Measurements from ENCODE around the gene AFTPH.

AFTPH gene

GRCh38 chr2:64514008-64514407 lies 10.1 kb upstream of the AFTPH start:
- TF ChIP-seq YY1 (IDR thresholded peaks at IDR 0.05; ENCODE audit: low read depth): no peak
- TF ChIP-seq RAD21 (IDR thresholded peaks at IDR 0.05; ENCODE audit: low read depth): no peak
- TF ChIP-seq MAX (IDR thresholded peaks at IDR 0.05): no peak
- no peak for TF ChIP-seq REST (IDR thresholded peaks at IDR 0.05; ENCODE audit: low read depth)
- TF ChIP-seq EP300 (IDR thresholded peaks at IDR 0.05; ENCODE audit: borderline replicate concordance): no peak
- no peak for TF ChIP-seq TAF1 (IDR thresholded peaks at IDR 0.05; ENCODE audit: low read depth)
- TF ChIP-seq NFIC (IDR thresholded peaks at IDR 0.05): no peak
- no peak for TF ChIP-seq CREB1 (IDR thresholded peaks at IDR 0.05; ENCODE audit: low read depth)
- no peak for TF ChIP-seq FOXM1 (IDR thresholded peaks at IDR 0.05; ENCODE audit: borderline replicate concordance, low read depth)
- no peak for TF ChIP-seq ZBTB7A (IDR thresholded peaks at IDR 0.05; ENCODE audit: low read depth)
- TF ChIP-seq TEAD4 (IDR thresholded peaks at IDR 0.05): no peak
- TF ChIP-seq CEBPB (IDR thresholded peaks at IDR 0.05): no peak
- no peak for TF ChIP-seq EGR1 (IDR thresholded peaks at IDR 0.05)

- TF ChIP-seq FOXM1 (IDR thresholded peaks at IDR 0.05; ENCODE audit: borderline replicate concordance, low read depth) (no peak), RAD21 (IDR thresholded peaks at IDR 0.05; ENCODE audit: low read depth) (no peak), MAX (IDR thresholded peaks at IDR 0.05) (no peak), YY1 (IDR thresholded peaks at IDR 0.05; ENCODE audit: low read depth) (no peak), ZBTB7A (IDR thresholded peaks at IDR 0.05; ENCODE audit: low read depth) (no peak), REST (IDR thresholded peaks at IDR 0.05; ENCODE audit: low read depth) (no peak)
These were observed 9.0 kb upstream of the AFTPH start for GRCh38 chr2:64515086-64515485.

- no peak for TF ChIP-seq NFIC (IDR thresholded peaks at IDR 0.05)
These were observed 7.2 kb upstream of the AFTPH start for GRCh38 chr2:64516651-64517510.

GRCh38 chr2:64517511-64517884 lies 6.6 kb upstream of the AFTPH start:
- no peak for TF ChIP-seq CREB1 (IDR thresholded peaks at IDR 0.05; ENCODE audit: low read depth)
- TF ChIP-seq NFIC (IDR thresholded peaks at IDR 0.05): no peak
- TF ChIP-seq EGR1 (IDR thresholded peaks at IDR 0.05): no peak
- TF ChIP-seq USF1 (IDR thresholded peaks at IDR 0.05): no peak
- TF ChIP-seq RAD21 (IDR thresholded peaks at IDR 0.05; ENCODE audit: low read depth): no peak
- no peak for TF ChIP-seq TCF12 (IDR thresholded peaks at IDR 0.05; ENCODE audit: low read depth)
- no peak for TF ChIP-seq ZBTB7A (IDR thresholded peaks at IDR 0.05; ENCODE audit: low read depth)
- no peak for TF ChIP-seq CEBPB (IDR thresholded peaks at IDR 0.05)

GRCh38 chr2:64522843-64523428 lies 1.2 kb upstream of the AFTPH start:
- TF ChIP-seq CEBPB (IDR thresholded peaks at IDR 0.05) (no peak), RAD21 (IDR thresholded peaks at IDR 0.05; ENCODE audit: low read depth) (peak; percentile 64), TAF1 (IDR thresholded peaks at IDR 0.05; ENCODE audit: low read depth) (no peak)

GRCh38 chr2:64524604-64525316 lies 632 bp downstream of the AFTPH start:
- TF ChIP-seq YY1 (IDR thresholded peaks at IDR 0.05; ENCODE audit: low read depth): no peak
- peak; percentile 17; the same call in 1 of the 2 replicates for TF ChIP-seq MAX (IDR thresholded peaks at IDR 0.05)

- no peak for TF ChIP-seq FOXM1 (IDR thresholded peaks at IDR 0.05; ENCODE audit: borderline replicate concordance, low read depth)
- TF ChIP-seq ZBTB7A (IDR thresholded peaks at IDR 0.05; ENCODE audit: low read depth): no peak
- no peak for TF ChIP-seq TCF12 (IDR thresholded peaks at IDR 0.05; ENCODE audit: low read depth)
- TF ChIP-seq CREB1 (IDR thresholded peaks at IDR 0.05; ENCODE audit: low read depth): no peak
- no peak for TF ChIP-seq YY1 (IDR thresholded peaks at IDR 0.05; ENCODE audit: low read depth)
- TF ChIP-seq TAF1 (IDR thresholded peaks at IDR 0.05; ENCODE audit: low read depth): no peak
- TF ChIP-seq RAD21 (IDR thresholded peaks at IDR 0.05; ENCODE audit: low read depth): no peak
- TF ChIP-seq CEBPB (IDR thresholded peaks at IDR 0.05): no peak
- no peak for TF ChIP-seq REST (IDR thresholded peaks at IDR 0.05; ENCODE audit: low read depth)
- no peak for TF ChIP-seq EGR1 (IDR thresholded peaks at IDR 0.05)
These were observed 1.1 kb downstream of the AFTPH start for GRCh38 chr2:64525317-64525613.
